Raji (cell line): Measurements from ENCODE around the gene SLC7A8.

Experiments used
- POLR2A ChIP-seq: IDR thresholded peaks from 2 replicates; pipeline ENCODE4 v1.6.1; 2011; ENCODE audit warnings: low read depth, low read length, control low read depth; ENCODE audit not compliant: insufficient read depth

SLC7A8 gene

DNA sequence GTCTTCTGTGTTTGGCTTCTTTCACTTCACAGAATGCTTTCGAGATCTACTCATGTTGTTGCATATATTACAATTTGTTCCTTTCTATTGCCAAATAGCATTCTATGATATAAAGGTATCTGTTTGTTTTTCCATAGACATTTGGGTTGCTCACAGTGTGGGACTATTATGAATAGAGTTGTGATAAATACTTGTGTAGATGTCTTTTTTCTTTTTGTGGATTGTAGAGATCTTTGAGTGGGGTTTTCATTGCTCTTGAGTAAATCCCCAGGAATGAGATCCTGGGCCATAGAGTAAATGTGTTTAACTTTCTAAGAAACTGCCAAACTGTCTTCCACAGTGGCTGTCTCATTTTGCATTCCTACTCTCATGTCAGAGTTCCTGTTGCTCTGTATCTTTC is 39.5 kb downstream of the SLC7A8 start:
- TF ChIP-seq POLR2A, result no peak

GRCh38 chr14:23142826-23143225 is 40.6 kb downstream of the SLC7A8 start:
- no peak for TF ChIP-seq POLR2A

DNA sequence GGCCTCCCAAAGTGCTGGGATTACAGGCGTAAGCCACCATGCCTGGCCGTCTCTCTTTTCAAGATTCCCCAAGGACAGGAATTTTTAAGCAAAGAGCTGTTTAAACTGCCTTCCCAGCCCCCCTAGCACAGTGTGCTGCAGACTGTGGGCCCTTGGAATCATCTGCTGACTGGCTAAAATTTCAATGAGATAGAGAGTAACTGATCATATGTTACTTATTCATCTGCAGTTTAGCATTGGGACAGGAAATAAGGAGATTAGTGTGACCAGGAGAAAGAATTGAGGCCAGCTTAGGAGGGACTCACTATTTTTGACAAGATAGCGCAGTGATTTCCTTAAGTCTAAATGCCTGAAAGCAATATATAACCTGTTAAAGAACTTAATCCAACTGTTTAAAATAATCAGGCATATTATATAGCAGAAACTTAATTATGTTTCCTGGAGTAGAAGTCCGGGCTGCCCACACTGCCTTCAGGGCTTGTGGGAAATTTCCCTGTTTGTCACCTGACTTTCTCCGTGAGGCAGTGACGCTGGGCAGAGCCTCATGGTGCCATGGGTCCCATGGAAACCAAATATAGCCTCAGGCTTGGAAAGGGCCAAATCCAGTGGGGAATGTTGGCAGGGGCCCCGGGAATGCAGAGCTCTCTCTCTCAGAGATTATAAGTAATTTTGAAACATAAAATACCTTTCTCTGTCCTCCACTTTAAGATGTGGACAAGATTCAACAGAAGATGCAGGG is 41.6 kb downstream of the SLC7A8 start:
- TF ChIP-seq POLR2A, result no peak

- no peak for TF ChIP-seq POLR2A
Measured at GRCh38 chr14:23140371-23140770, 43.1 kb downstream of the SLC7A8 start.

DNA sequence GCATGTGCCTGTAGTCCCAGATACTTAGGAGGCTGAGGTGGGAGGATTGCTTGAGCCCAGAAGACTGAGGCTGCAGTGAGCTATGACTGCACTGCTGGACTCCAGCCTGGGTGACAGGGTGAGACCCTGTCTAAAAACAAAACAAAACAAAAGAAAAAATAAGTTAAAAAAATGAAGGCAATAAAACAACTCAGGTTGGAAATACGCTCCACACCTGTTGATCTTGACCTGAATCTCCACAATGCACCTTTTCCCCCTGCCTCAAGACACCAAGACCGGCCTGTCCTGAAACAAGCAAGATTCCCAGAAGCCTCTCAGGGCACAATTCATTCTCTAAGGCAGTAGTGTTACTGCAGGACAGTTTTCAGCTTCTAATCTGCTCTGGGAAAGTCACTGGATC is 43.6 kb downstream of the SLC7A8 start:
- no peak for TF ChIP-seq POLR2A

GRCh38 chr14:23137813-23138535 is 45.5 kb downstream of the SLC7A8 start:
- no peak for TF ChIP-seq POLR2A

- no peak for TF ChIP-seq POLR2A
Measured at GRCh38 chr14:23137192-23137812, 46.2 kb downstream of the SLC7A8 start.

DNA sequence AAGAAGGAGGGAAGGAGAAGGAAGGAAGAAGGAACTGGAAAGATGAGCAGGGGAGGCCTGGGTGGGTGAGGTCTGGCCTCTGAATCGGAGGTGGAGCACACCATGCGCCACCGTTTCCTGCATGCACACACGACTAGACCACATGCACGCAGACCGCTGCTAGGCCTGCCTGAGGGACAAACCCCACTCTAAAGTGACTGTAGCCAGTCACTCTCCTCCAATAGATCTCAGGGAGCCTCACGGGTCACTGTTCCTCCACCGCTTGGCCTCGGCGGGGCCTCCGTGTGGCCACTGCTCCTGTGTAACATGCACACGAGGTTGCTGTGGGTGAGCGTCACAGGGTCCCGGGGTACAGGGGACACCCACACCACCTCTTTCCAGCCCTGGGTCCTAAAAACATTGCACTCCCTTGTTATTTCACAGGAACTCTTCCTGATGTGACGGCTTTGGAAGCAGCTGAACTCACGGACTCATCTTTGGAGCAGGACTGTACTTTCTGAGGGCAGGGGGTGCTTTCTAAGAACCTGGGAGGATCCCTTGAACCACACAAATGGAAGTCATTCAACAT is 46.8 kb downstream of the SLC7A8 start:
- no peak for TF ChIP-seq POLR2A

GRCh38 chr14:23132970-23133369 is 50.5 kb downstream of the SLC7A8 start:
- TF ChIP-seq POLR2A, result no peak

DNA sequence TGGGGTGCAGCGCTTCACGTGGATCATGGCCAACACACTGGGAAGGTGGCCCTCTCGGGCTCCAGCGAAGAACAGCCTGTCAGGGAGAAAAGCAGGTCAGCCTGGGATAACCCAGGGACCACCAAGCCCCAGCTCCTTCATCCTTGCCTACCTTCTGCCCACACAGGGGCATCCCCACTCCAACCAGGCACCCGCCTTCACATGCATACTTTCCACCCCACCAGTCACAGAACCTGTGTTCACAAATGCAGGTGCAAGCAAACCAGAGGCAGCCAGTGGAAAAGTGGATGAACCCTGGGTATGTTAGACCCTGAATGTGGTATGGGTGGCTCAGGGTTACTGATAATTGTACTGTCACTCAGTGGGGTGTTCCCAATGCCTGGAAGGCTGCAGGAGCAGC is 52.0 kb downstream of the SLC7A8 start:
- TF ChIP-seq POLR2A, result no peak

DNA sequence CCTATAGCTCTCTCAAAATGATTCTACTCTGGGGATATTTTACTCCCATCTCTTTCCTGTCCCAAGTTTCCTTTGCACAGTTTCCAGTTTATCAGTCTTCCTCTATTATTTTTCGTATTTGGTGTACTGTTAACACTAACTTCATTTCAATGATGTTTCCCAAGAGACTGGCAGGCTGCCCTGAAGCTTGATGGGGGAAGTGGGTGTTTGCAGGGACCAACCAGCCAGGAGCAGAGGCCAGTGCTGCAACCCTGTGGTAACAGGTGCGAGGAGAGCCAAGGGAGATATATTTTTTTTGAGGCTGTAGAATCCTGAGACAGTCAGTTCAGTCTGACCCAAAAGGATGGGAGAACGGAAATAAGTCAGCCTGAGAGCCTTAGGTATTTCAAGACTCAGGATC is 52.6 kb downstream of the SLC7A8 start:
- no peak for TF ChIP-seq POLR2A

GRCh38 chr14:23129759-23130316 is 53.6 kb downstream of the SLC7A8 start:
- TF ChIP-seq POLR2A, result no peak

DNA sequence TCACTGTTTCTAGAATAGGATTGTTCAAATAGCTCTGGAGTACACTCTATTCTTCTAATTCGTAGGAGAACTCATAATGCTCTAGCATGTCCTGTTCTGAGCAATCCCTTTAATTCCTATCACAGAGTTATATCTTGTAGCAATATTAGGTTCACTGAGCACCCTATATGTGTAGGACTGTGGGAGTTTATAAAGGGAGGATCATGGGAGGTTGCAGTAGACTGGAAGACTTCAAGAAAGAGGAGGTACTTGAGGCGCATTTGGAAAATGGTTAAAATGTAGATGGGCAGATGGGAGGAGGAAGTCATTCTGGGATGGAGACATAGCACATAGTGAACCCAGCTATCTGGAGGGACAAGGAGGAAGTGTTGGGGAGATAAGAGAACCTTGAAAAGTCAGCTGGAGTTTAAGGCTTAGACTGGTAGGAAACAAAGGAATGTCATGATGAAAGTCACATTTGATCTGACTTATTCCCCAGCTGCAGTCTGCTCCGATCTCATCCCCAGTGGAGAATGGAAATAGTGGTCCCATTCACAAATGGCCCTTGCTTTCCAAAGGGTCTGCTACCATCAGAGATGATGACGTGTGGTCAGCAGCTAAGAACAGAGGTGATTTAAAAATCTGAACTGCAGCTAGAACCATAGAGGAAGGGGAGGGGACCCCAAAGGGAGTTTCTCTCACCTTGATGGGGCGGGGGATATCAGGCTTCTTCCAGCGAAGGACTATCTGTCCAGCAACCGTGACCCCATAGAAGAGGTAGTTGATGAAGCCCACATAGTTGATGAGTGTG is 54.3 kb downstream of the SLC7A8 start:
- TF ChIP-seq POLR2A, result no peak

DNA sequence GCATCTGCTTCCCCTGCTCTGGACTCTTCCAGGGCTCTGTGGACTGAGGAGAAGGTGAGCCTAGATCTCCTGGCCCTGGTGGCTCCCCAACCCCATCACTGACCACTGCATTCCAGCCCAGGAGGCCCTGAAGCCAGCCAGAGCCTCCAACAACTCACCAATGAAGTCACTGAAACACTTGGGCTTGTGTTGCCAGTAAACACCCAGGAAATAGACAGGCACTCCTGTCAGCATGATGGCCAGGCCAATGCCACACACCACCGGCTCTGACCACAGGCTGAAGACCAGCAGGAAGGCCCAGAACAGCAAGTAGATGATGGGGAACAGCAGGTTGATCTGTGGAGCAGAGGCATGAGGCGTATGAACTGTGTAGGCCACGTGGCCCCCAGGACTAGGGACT is 55.6 kb downstream of the SLC7A8 start:
- no peak for TF ChIP-seq POLR2A
